Esophagus squamous epithelium (tissue), 5 donors: Measurements from ENCODE around the gene NEK1. TPM values are rescaled to one million over a fixed set of nuclear protein-coding genes. Genes with fewer than 3 reads are reported as not detected.
"Not testable (repeated sequence)": the region's sequence is repeated elsewhere in the genome, so short reads cannot be mapped to it uniquely, and the experiment has no call there.

Experiments
- DNase-seq: peaks from one replicate; lab custom pipeline; 2025; lab: John Stamatoyannopoulos, UW
- H3K27ac ChIP-seq, 4 donors: fragments of 200-600 bp; sonication (generic); one replicate each; pipeline ENCODE4 v1.5.1; 2016 to 2019; ENCODE audit warnings: mild to moderate bottlenecking in 1 of 4
- H3K27me3 ChIP-seq, 4 donors: fragments of 200-600 bp; sonication (generic); 1 replicate in 3 of 4; 2 replicates in 1 of 4; pipeline versions ENCODE4 v1.5.1 to v1.6.0; 2017 to 2021; ENCODE audit warnings: antibody characterized with exemption in 1 of 4
- H3K36me3 ChIP-seq, 3 donors: fragments of 200-600 bp; sonication (generic); one replicate each; pipeline ENCODE4 v1.5.1; 2016 to 2019
- H3K4me1 ChIP-seq, 3 donors: fragments of 200-600 bp; sonication (generic); one replicate each; pipeline ENCODE4 v1.5.1; 2017 to 2019
- H3K4me3 ChIP-seq, 4 donors: fragments of 200-600 bp; sonication (generic); 1 replicate in 3 of 4; 2 replicates in 1 of 4; pipeline ENCODE4 v1.5.1; 2016 to 2019; ENCODE audit warnings: mild to moderate bottlenecking in 2 of 4, moderate library complexity in 1 of 4
- H3K9me3 ChIP-seq, 3 donors: fragments of 200-600 bp; sonication (generic); one replicate each; pipeline ENCODE4 v1.5.1; 2016 to 2019
- CTCF ChIP-seq, 6 experiments: fragments of 450-650 bp in 4 of 6; fragments of 200-600 bp in 2 of 6; sonication (generic) in 2 of 6; IDR thresholded peaks; one replicate each; pipeline ENCODE4 v1.5.1; 2016 to 2019; ENCODE audit warnings: antibody characterized with exemption in 6 of 6, mild to moderate bottlenecking in 4 of 6, moderate library complexity in 4 of 6
- POLR2A ChIP-seq, 4 donors: fragments of 450-650 bp; IDR thresholded peaks; one replicate each; pipeline ENCODE4 v1.6.1; 2017; ENCODE audit warnings: antibody characterized with exemption in 4 of 4, mild to moderate bottlenecking in 4 of 4, moderate library complexity in 3 of 4
- WGBS, 2 donors: methylation state at CpG; one replicate each; pipeline ENCODE4 v1.1.5; 2018; 5-methylcytosine and 5-hydroxymethylcytosine counted together
- intact Hi-C: fragments of 100-400 bp; cut with DNase I; formaldehyde crosslinking; loops from one replicate; pipeline ENCODE4 v1.15.0; 2022
- total RNA-seq, 4 donors: library from RNA; depleted of rRNA; stranded (reverse); fragments of >200 nt; gene quantifications; one replicate each; pipeline ENCODE4 v1.1.0, GENCODE V29; 2016
- donor health status: DM: yes; HTN: yes; CAD: no.

NEK1 gene
- total RNA-seq, 4 donors from 2014 or later: 3.8 to 12.0 (median 7.5) TPM

GRCh38 chr4:169439244-169439643, 173.1 kb downstream of the NEK1 start:
- DNase-seq: no peak
- Histone ChIP-seq H3K4me3 (no peak overlapping the region), H3K4me1 (peaks cover 0 to 12% (median 0%) of the 10 kb centered on the region in 3 donors), H3K27me3 (no peaks in the 10 kb centered on the region), H3K27ac (no peak overlapping the region), H3K36me3 (peaks cover 0 to 20% (median 0%) of the 10 kb centered on the region in 3 donors), H3K9me3 (peaks cover 0 to 16% (median 12%) of the 10 kb centered on the region in 3 donors)
- intact Hi-C loops: no loop called here
- no peak for TF ChIP-seq POLR2A (IDR thresholded peaks at IDR 0.05)
- TF ChIP-seq CTCF (IDR thresholded peaks at IDR 0.05): no peak
- 71 to 95% methylated on average over 1 of the region's 1 CpG for WGBS, 2 donors

DNA sequence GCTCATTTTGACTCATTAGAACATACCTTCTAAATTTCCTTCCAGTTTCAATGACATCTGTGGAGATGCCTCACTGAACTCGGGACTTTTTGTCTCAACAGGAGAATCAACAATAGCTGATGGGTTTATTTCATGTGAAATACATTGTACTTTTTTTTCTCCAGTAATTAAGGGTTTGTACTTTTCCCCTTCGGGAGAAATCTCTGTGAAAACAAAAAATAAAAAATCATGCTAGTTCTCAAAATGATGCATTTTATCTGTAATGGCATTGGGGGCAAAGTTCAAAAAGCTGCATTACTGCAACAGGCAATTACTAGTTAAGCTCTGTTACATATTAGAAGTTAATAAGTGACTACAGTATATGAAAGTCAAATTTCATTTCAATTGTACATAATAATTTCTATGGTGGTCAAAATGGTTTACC, 174.3 kb downstream of the NEK1 start:
- intact Hi-C loops: no loop called here
- no peak for TF ChIP-seq POLR2A (IDR thresholded peaks at IDR 0.05)
- TF ChIP-seq CTCF (IDR thresholded peaks at IDR 0.05): no peak
- WGBS, 2 donors: 76 to 80% methylated on average over 2 of the region's 2 CpGs
- H3K4me3 ChIP-seq: no peak overlapping the region
- H3K36me3 ChIP-seq: peaks cover 0 to 14% (median 0%) of the 10 kb centered on the region in 3 donors
- no peak overlapping the region for H3K27ac ChIP-seq
- no peak for DNase-seq
- peaks cover 0 to 12% (median 0%) of the 10 kb centered on the region in 3 donors for H3K4me1 ChIP-seq
- peaks cover 0 to 4% (median 2%) of the 10 kb centered on the region in 3 donors for H3K9me3 ChIP-seq
- H3K27me3 ChIP-seq: no peaks in the 10 kb centered on the region

DNA sequence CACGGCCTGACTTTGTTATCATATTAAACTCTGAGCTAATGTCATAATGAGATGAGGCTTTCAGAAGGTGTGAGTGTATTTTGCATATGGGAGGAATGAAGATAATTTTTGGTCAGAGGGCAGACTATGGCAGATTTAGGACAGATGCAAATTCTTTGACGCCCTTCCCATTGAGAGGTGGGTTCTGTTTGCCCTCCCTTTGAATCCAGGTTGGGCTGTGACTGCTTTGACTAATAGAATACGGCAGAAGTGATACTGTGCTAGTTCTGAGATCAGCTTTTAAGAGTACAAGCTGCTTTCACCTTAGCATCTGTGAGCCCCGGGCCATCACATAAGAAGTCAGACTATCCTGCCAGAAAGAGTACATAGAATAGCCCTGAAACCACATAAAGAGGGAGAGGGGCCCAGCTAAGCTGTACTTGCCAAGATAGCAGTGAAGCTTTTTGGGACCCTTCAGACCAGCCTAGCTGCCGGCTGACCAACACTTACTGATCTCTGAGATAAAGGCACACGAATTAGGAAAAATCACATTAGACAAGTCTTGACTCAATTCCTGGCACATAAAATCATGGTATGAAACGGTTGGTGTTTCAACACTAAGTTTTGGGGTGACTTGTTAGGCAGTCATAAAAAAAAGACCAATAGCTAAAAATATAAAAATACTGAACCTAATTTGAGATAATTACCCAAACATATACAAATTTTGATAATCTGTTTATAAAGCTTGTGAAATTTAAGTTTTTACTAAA, 174.9 kb downstream of the NEK1 start:
- H3K4me3 ChIP-seq: no peak overlapping the region
- 88 to 92% methylated on average over 6 to 7 of the region's 7 CpGs for WGBS, 2 donors
- no peaks in the 10 kb centered on the region for H3K27me3 ChIP-seq
- no peaks in the 10 kb centered on the region for H3K9me3 ChIP-seq
- no peak overlapping the region for H3K27ac ChIP-seq
- no peak for TF ChIP-seq CTCF (IDR thresholded peaks at IDR 0.05)
- no peak for TF ChIP-seq POLR2A (IDR thresholded peaks at IDR 0.05)
- H3K4me1 ChIP-seq: peaks cover 0 to 12% (median 0%) of the 10 kb centered on the region in 3 donors
- no peak for DNase-seq
- H3K36me3 ChIP-seq: peaks cover 0 to 20% (median 0%) of the 10 kb centered on the region in 3 donors
- intact Hi-C loops: no loop called here

GRCh38 chr4:169436734-169437133, 175.6 kb downstream of the NEK1 start:
- Histone ChIP-seq H3K36me3 (peaks cover 0 to 22% (median 0%) of the 10 kb centered on the region in 3 donors), H3K27me3 (no peaks in the 10 kb centered on the region), H3K4me1 (peaks cover 0 to 12% (median 0%) of the 10 kb centered on the region in 3 donors), H3K4me3 (no peak overlapping the region), H3K27ac (no peak overlapping the region), H3K9me3 (no peaks in the 10 kb centered on the region)
- DNase-seq: no peak
- no peak for TF ChIP-seq POLR2A (IDR thresholded peaks at IDR 0.05)
- TF ChIP-seq CTCF (IDR thresholded peaks at IDR 0.05): no peak
- intact Hi-C loops: no loop called here

DNA sequence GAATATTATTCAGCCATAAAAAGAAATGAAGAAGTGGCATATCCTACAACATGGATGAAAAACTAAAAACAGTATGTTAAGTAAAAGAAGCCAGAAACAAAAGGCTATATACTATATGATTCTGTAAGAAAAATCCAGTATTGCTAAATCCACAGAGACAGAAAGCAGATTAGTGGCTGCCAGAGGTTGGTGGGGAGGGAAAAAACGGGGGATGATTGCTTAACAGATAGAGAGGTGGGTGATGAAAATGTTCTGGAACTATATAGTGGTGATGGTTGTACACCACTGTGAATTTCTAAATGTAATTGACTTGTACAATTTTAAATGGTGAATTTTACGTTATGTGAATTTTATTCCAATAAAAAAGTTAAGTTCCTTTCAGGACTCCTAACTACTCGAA, 184.0 kb downstream of the NEK1 start:
- Histone ChIP-seq H3K27ac (no peak overlapping the region), H3K9me3 (no peaks in the 10 kb centered on the region), H3K27me3 (no peaks in the 10 kb centered on the region), H3K36me3 (peaks cover 0 to 36% (median 0%) of the 10 kb centered on the region in 3 donors), H3K4me3 (no peak overlapping the region), H3K4me1 (no peaks in the 10 kb centered on the region)
- intact Hi-C loops: no loop called here
- TF ChIP-seq POLR2A (IDR thresholded peaks at IDR 0.05) (no peak), CTCF (IDR thresholded peaks at IDR 0.05) (no peak)
- no peak for DNase-seq
- 54 to 57% methylated on average over 3 of the region's 3 CpGs for WGBS, 2 donors

DNA sequence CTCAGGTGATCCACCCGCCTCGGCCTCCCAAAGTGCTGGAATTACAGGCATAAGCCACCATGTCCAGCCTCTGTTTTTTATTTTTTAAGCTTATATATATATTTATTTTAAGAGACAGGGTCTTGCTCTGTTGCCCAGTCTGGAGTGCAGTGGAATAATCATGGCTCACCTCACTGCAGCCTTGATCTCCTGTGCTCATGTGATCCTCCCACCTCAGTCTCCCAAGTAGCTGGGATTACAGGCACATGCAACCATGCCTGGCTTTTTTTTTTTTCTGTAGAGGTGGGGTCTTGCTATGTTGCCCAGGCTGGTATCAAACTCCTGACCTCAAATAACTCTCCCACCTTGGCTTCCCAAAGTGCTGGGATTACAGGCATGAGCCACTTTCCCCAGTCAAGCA, 184.7 kb downstream of the NEK1 start:
- H3K9me3 ChIP-seq, intact Hi-C loops: not testable (repeated sequence)
- 90 to 100% methylated on average over 2 of the region's 2 CpGs for WGBS, 2 donors

More for the DNA sequence above, 184.7 kb downstream of the NEK1 start:
- not testable (repeated sequence) for H3K27ac ChIP-seq, H3K27me3 ChIP-seq, DNase-seq, H3K4me1 ChIP-seq, H3K4me3 ChIP-seq
- peaks cover 0 to 34% (median 0%) of the 10 kb centered on the region in 3 donors for H3K36me3 ChIP-seq
